HG03060 (cell line): Measurements from ENCODE around the gene BCAT1.
"Not testable (repeated sequence)": the region's sequence is repeated elsewhere in the genome, so short reads cannot be mapped to it uniquely, and the experiment has no call there.

ENCODE experiments used
- ATAC-seq: cut with Tn5 transposase; IDR thresholded peaks from one replicate; pipeline ENCODE4 v1.9.1; 2021; ENCODE audit warnings: low read depth, moderate number of reproducible peaks; ENCODE audit not compliant: unreplicated experiment

The BCAT1 gene

GRCh38 chr12:24964342-24964741 is 15.4 kb upstream of the BCAT1 start:
- no peak for ATAC-seq

- peak; percentile 53 for ATAC-seq
These were observed 11.4 kb upstream of the BCAT1 start for GRCh38 chr12:24960222-24960855.

GRCh38 chr12:24956351-24956750 is 7.5 kb upstream of the BCAT1 start:
- ATAC-seq, result not testable (repeated sequence)

- ATAC-seq, result no peak
These were observed 7.0 kb upstream of the BCAT1 start for GRCh38 chr12:24955853-24956252.

- no peak for ATAC-seq
These were observed 6.5 kb upstream of the BCAT1 start for GRCh38 chr12:24955389-24955788.

GRCh38 chr12:24954261-24954660 is 5.4 kb upstream of the BCAT1 start:
- no peak for ATAC-seq

- ATAC-seq, result no peak
These were observed 3.5 kb upstream of the BCAT1 start for GRCh38 chr12:24952389-24952788.

GRCh38 chr12:24950231-24950834 is 1.4 kb upstream of the BCAT1 start:
- peak; percentile 27 for ATAC-seq

GRCh38 chr12:24948420-24948756 is 513 bp downstream of the BCAT1 start:
- ATAC-seq, result no peak

- ATAC-seq, result no peak
These were observed 1.1 kb downstream of the BCAT1 start for GRCh38 chr12:24947541-24948419.

GRCh38 chr12:24945845-24946244 is 3.1 kb downstream of the BCAT1 start:
- ATAC-seq, result no peak

GRCh38 chr12:24945039-24945438 is 3.9 kb downstream of the BCAT1 start:
- no peak for ATAC-seq

GRCh38 chr12:24944601-24944975 is 4.3 kb downstream of the BCAT1 start:
- ATAC-seq, result no peak

- no peak for ATAC-seq
These were observed 4.8 kb downstream of the BCAT1 start for GRCh38 chr12:24943947-24944600.

- ATAC-seq, result no peak
These were observed 8.7 kb downstream of the BCAT1 start for GRCh38 chr12:24940157-24940556.

GRCh38 chr12:24939551-24939950 is 9.3 kb downstream of the BCAT1 start:
- ATAC-seq, result not testable (repeated sequence)

- ATAC-seq, result no peak
These were observed 10.6 kb downstream of the BCAT1 start for GRCh38 chr12:24938341-24938740.

- no peak for ATAC-seq
These were observed 11.2 kb downstream of the BCAT1 start for GRCh38 chr12:24937553-24938244.

GRCh38 chr12:24933694-24934407 is 15.1 kb downstream of the BCAT1 start:
- ATAC-seq, result no peak
